ENCODE results near the gene SLC11A1. TPM values are rescaled to one million over a fixed set of nuclear protein-coding genes. Genes with fewer than 3 reads are reported as not detected.

Gene SLC11A1
- total RNA-seq, 1 donor from 2014 or later: 0.89 TPM

DNA sequence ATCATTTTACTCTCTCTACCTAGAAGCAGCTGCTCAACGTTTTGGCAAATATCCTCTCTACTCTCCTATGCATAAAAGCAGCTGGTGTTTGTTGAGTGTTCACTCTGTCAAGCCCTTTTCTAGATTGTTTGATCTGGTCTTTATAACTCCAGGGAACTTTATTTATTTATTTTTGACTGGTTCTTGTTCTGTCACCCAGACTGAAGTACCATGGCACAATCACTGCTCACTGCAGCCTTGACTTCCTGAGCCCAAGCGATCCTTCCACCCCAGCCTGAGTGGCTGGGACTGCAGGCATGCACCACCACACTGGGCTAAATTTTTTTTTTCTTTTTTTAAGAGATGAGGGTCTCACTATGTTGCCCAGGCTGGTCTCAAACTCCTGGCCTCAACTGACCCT lies 12.7 kb upstream of the SLC11A1 start:
- Mint-ChIP-seq H3K27me3 (no peaks in the 10 kb centered on the region), H3K4me1 (peaks cover 33% of the 10 kb centered on the region), H3K4me3 (peak overlapping the region; percentile 28), H3K36me3 (ENCODE audit: low read depth) (no peaks in the 10 kb centered on the region), H3K9me3 (no peaks in the 10 kb centered on the region), H3K27ac (no peak overlapping the region)
- ChIA-PET CTCF (interaction anchor here (1.2 kb wide), 1 partner anchor 27 kb away, joined by 4 read pairs; no protein-coding TSS in a partner anchor), POLR2A (interaction anchor here (0.7 to 1.5 kb wide), 5 partner anchors 13 to 79 kb away, joined by 3 read pairs; partner anchors contain the start of genes CATIP and CTDSP1)
- no peak for DNase-seq
- TF ChIP-seq, protein P1, sequence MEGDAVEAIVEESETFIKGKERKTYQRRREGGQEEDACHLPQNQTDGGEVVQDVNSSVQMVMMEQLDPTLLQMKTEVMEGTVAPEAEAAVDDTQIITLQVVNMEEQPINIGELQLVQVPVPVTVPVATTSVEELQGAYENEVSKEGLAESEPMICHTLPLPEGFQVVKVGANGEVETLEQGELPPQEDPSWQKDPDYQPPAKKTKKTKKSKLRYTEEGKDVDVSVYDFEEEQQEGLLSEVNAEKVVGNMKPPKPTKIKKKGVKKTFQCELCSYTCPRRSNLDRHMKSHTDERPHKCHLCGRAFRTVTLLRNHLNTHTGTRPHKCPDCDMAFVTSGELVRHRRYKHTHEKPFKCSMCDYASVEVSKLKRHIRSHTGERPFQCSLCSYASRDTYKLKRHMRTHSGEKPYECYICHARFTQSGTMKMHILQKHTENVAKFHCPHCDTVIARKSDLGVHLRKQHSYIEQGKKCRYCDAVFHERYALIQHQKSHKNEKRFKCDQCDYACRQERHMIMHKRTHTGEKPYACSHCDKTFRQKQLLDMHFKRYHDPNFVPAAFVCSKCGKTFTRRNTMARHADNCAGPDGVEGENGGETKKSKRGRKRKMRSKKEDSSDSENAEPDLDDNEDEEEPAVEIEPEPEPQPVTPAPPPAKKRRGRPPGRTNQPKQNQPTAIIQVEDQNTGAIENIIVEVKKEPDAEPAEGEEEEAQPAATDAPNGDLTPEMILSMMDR (IDR thresholded peaks at IDR 0.05): no peak
- no peak for ATAC-seq (ENCODE audit: low read depth)
- intact Hi-C loops (cut with micrococcal nuclease): loop anchor here (2.0 to 5.0 kb wide), 2 partner anchors 35 to 47 kb away; no protein-coding TSS in a partner anchor

DNA sequence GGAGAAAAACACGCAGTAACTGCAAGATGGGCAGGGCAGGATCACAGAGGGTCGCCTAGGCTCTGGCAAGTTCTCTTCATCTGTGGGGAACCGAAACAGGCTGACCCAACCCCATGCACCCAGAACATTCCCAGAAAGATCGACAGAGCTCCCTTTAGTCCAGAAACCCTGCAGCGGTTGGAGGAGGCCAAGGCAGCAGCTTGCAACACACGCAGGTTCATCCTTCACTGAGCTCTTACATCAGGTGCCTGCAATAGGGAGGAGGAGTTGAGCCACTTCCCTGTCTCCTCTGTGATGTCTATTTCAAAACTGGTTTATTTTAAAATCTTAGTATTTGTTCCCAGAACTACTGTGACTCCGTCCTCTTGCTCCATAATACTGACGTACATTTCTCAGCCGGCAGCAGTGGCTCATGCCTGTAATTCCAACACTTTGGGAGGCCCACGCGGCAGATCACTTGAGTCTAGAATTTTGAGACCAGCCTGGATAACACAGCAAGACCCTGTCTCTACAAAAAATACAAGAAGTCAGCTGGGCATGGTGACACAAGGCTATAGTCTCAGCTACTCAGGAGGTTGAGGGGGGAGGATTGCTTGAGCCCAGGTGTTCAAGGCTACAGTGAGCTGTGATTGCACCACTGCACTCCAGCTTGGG lies 11.5 kb upstream of the SLC11A1 start:
- CTCF ChIA-PET: interaction anchor here (1.0 to 1.4 kb wide), 3 partner anchors 15 to 69 kb away, joined by 3 to 4 read pairs (median 3); no protein-coding TSS in a partner anchor
- TF ChIP-seq, protein P1 (IDR thresholded peaks at IDR 0.05): no peak
- intact Hi-C loops (cut with micrococcal nuclease): loop anchor here (2.0 kb wide), 1 partner anchor 16 kb away; no protein-coding TSS in a partner anchor

DNA sequence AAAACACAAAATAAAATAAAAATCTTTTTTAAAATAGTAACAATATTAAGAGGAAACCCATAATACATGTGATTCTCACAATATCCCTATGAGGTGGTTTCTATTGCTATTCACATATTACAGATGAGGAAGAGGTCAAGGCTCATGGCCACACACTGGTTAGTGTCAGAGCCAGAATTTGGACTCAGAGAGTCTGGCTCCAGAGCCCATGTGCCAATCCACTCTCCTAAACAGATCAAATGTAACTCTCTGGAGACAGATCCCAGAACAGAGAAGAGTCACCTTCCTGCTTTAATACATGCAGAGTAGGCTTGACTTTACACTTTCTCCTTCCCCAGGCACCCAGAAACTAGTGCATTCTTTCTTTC lies 10.1 kb upstream of the SLC11A1 start:
- TF ChIP-seq, protein P1 (IDR thresholded peaks at IDR 0.05): no peak
- intact Hi-C loops (cut with micrococcal nuclease): loop anchor here (2.0 kb wide), 1 partner anchor 15 kb away; no protein-coding TSS in a partner anchor
- no peak overlapping the region for H3K4me3 Mint-ChIP-seq
- no peaks in the 10 kb centered on the region for H3K27me3 Mint-ChIP-seq
- H3K36me3 Mint-ChIP-seq (ENCODE audit: low read depth): no peaks in the 10 kb centered on the region
- no peaks in the 10 kb centered on the region for H3K9me3 Mint-ChIP-seq
- H3K27ac Mint-ChIP-seq: no peak overlapping the region
- no peak for ATAC-seq (ENCODE audit: low read depth)
- peaks cover 33% of the 10 kb centered on the region for H3K4me1 Mint-ChIP-seq
- POLR2A ChIA-PET: no interaction called here
- CTCF ChIA-PET: no interaction called here
- DNase-seq: no peak

More for the DNA sequence above, 11.5 kb upstream of the SLC11A1 start:
- Mint-ChIP-seq H3K27ac (peak overlapping the region; percentile 74), H3K9me3 (no peaks in the 10 kb centered on the region), H3K27me3 (no peaks in the 10 kb centered on the region), H3K4me3 (no peak overlapping the region), H3K4me1 (peaks cover 33% of the 10 kb centered on the region), H3K36me3 (ENCODE audit: low read depth) (no peaks in the 10 kb centered on the region)
- no peak for ATAC-seq (ENCODE audit: low read depth)
- DNase-seq: no peak
- POLR2A ChIA-PET: interaction anchor here (0.7 to 1.5 kb wide), 6 partner anchors 14 to 100 kb away, joined by 3 to 4 read pairs (median 3); partner anchors contain the start of genes AAMP, CATIP and PNKD

DNA sequence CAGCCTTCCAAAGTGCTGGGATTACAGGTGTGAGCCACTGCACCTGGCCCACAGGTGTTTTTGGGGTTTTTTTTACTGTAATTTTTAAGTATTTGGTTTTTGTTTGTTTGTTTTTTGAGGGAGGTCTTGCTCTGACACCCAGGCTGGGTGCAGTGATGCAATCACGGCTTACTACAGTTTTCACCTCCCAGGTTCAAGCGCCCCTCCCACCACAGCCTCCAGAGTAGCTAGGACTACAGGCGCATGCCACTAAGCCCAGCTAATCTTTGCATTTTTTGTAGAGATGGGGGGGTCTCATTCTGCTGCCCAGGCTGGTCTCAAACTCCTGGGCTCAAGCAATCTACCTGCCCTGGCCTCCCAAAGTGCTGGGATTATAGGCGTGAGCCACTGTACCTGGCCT lies 7.3 kb upstream of the SLC11A1 start:
- Mint-ChIP-seq H3K4me3 (no peak overlapping the region), H3K36me3 (ENCODE audit: low read depth) (no peaks in the 10 kb centered on the region), H3K27ac (no peak overlapping the region), H3K27me3 (no peaks in the 10 kb centered on the region), H3K4me1 (peaks cover 16% of the 10 kb centered on the region), H3K9me3 (no peaks in the 10 kb centered on the region)
- TF ChIP-seq, protein P1 (IDR thresholded peaks at IDR 0.05): no peak
- POLR2A ChIA-PET: interaction anchor here (0.6 kb wide), 1 partner anchor 11 kb away, joined by 3 read pairs; no protein-coding TSS in a partner anchor
- CTCF ChIA-PET: no interaction called here
- DNase-seq (no peak), ATAC-seq (ENCODE audit: low read depth) (no peak)
- intact Hi-C loops (cut with micrococcal nuclease): no loop called here

DNA sequence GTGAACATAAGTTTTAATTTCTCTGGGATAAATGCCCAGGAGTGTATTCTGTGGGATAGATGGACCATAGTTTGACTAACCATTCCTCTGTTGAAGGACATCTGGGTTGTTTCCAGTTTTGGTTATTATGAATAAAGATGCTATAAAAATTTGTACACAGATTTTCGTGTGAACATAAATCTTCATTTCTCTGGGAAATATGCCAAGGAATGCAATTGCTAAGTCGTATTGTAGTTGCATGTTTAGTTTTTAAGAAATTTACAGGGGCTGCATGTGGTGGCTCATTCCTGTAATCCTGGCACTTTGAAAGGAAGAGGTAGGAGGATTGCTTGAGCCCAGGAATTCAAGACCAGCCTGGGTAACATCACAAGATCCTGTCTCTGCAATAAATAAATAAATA lies 6.9 kb upstream of the SLC11A1 start:
- POLR2A ChIA-PET: interaction anchor here (0.6 kb wide), 1 partner anchor 11 kb away, joined by 3 read pairs; no protein-coding TSS in a partner anchor
- ATAC-seq (ENCODE audit: low read depth): no peak

More for the DNA sequence above, 6.9 kb upstream of the SLC11A1 start:
- no peaks in the 10 kb centered on the region for H3K36me3 Mint-ChIP-seq (ENCODE audit: low read depth)
- peaks cover 12% of the 10 kb centered on the region for H3K4me1 Mint-ChIP-seq
- H3K4me3 Mint-ChIP-seq: no peak overlapping the region
- H3K27ac Mint-ChIP-seq: no peak overlapping the region
- intact Hi-C loops (cut with micrococcal nuclease): no loop called here
- no peak for DNase-seq
- no peaks in the 10 kb centered on the region for H3K9me3 Mint-ChIP-seq
- TF ChIP-seq, protein P1 (IDR thresholded peaks at IDR 0.05): no peak
- H3K27me3 Mint-ChIP-seq: no peaks in the 10 kb centered on the region
- CTCF ChIA-PET: no interaction called here
